HepG2 (cell line): ENCODE measurements around the gene TXNIP.

Experiments used
- EP300 ChIP-seq, 3 experiments: sonication (generic) in 1 of 3; formaldehyde crosslinking in 1 of 3; IDR thresholded peaks; 2 replicates each; pipeline versions ENCODE4 v1.5.1 to v1.6.1; 2011 to 2020; ENCODE audit warnings: low read depth in 2 of 3, low read length in 2 of 3, borderline replicate concordance in 1 of 3, improper control_type of control experiment in 1 of 3, mild to moderate bottlenecking in 1 of 3, missing genetic modification reagents in 1 of 3, moderate library complexity in 1 of 3
- KDM4B ChIP-seq: sonication (generic); formaldehyde crosslinking; IDR thresholded peaks from 2 replicates; pipeline ENCODE4 v1.4.0; 2020; ENCODE audit warnings: missing genetic modification reagents
- POLR2G ChIP-seq: fragments of 200-400 bp; formaldehyde crosslinking; IDR thresholded peaks from 2 replicates; pipeline ENCODE4 v1.6.1; 2018; ENCODE audit warnings: mild to moderate bottlenecking, low read depth, low read length, moderate library complexity
- SMC3 ChIP-seq: IDR thresholded peaks from 2 replicates; pipeline ENCODE4 v1.6.1; 2011; ENCODE audit warnings: low read length, improper control_type of control experiment
- ZBTB33 ChIP-seq: sonication (generic); formaldehyde crosslinking; IDR thresholded peaks from 2 replicates; pipeline ENCODE4 v1.4.0; 2020; ENCODE audit warnings: missing genetic modification reagents
- ZNF235 ChIP-seq: sonication (generic); formaldehyde crosslinking; IDR thresholded peaks from 2 replicates; pipeline ENCODE4 v1.8.1; 2023; ENCODE audit warnings: mild to moderate bottlenecking, missing genetic modification reagents, borderline replicate concordance
- TF ChIP-seq, protein P1 (sequence below): sonication (generic); formaldehyde crosslinking; IDR thresholded peaks from 2 replicates; pipeline ENCODE4 v1.8.0; 2022; ENCODE audit warnings: mild to moderate bottlenecking, missing genetic modification reagents

DNA sequence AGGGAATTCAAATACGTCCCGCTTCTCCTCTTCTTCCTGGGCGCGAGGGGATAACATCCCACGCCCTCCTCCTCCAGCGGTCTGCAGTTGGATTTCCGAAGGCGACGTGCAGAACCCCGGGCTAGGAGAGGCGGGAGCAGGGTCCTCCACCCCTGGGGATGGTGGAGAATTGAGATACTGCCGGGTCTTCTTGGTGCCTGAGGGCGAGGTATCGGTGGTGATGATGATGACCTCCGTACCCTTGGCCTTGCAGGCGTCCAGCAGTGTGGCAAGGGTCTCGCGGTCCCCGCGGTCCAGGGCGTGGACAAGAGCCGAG, 35.3 kb downstream of the TXNIP start:
- TF ChIP-seq POLR2G: no peak
- no peak for TF ChIP-seq ZNF235 (CRISPR knock-in tag)
- TF ChIP-seq EP300 (IDR thresholded peaks at IDR 0.05; ENCODE audit: low read depth in 2 of 2, low read length in 2 of 2): no peak
- TF ChIP-seq EP300 (CRISPR knock-in tag; IDR thresholded peaks at IDR 0.05; ENCODE audit: borderline replicate concordance): no peak
- no peak for TF ChIP-seq KDM4B (CRISPR knock-in tag)
- no peak for TF ChIP-seq SMC3
- no peak for TF ChIP-seq ZBTB33
- TF ChIP-seq, protein P1, sequence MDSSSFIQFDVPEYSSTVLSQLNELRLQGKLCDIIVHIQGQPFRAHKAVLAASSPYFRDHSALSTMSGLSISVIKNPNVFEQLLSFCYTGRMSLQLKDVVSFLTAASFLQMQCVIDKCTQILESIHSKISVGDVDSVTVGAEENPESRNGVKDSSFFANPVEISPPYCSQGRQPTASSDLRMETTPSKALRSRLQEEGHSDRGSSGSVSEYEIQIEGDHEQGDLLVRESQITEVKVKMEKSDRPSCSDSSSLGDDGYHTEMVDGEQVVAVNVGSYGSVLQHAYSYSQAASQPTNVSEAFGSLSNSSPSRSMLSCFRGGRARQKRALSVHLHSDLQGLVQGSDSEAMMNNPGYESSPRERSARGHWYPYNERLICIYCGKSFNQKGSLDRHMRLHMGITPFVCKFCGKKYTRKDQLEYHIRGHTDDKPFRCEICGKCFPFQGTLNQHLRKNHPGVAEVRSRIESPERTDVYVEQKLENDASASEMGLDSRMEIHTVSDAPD (CRISPR knock-in tag): no peak
